ENCODE data around the gene MRPL24. TPM values are rescaled to one million over a fixed set of nuclear protein-coding genes. Genes with fewer than 3 reads are reported as not detected.

Gene MRPL24
- total and polyA plus RNA-seq, 9 of the 15 experiments (the other 6 are each of a cell fraction or from before 2014, with no cell fraction given), result 74.3 to 267 (median 113) TPM

DNA sequence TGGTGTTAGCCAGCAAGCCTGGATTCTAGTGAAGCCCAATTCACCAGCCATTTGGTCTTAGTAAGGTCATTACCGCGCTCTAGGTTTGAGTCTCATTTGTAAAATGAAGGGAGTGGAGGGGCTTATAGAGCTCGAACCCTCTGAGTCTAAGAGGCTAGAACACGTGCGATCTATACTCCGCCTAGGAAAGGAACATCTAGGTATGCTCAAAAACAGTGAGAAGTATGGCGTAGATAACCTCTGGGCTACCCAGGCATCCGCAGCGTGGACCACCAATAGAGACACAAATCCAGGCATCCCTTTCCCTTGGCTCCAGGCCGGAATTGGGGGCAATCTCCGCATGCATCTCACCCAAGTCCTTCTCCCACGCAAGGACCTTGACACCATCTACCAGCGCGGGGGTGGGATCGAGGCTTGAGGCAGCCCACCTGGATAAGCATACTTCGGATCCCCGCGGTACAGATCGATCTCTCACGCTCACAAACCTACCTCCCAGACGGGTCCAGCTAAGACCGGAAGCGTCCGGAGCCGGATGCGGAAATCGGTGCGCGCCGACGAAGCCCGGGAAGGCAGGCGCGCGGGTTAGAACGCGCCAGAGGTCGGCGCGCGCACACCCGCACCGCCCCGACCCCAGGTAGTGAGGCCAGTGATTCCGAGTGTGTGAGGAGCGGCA lies 12.8 kb downstream of the MRPL24 start, which contains the start of gene METTL25B (continued):
- TF ChIP-seq, protein P1, sequence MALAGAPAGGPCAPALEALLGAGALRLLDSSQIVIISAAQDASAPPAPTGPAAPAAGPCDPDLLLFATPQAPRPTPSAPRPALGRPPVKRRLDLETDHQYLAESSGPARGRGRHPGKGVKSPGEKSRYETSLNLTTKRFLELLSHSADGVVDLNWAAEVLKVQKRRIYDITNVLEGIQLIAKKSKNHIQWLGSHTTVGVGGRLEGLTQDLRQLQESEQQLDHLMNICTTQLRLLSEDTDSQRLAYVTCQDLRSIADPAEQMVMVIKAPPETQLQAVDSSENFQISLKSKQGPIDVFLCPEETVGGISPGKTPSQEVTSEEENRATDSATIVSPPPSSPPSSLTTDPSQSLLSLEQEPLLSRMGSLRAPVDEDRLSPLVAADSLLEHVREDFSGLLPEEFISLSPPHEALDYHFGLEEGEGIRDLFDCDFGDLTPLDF (CRISPR knock-in tag; IDR thresholded peaks at IDR 0.05), result no peak
- TF ChIP-seq KLF10 (CRISPR knock-in tag; IDR thresholded peaks at IDR 0.05), result no peak
- TF ChIP-seq SETDB1 (IDR thresholded peaks at IDR 0.05; ENCODE audit: low read length), result no peak
- no peak for TF ChIP-seq CREBBP (IDR thresholded peaks at IDR 0.05; ENCODE audit: low read depth, low read length)
- no peak for TF ChIP-seq SMAD2 (IDR thresholded peaks at IDR 0.05; ENCODE audit: low read depth, low read length)
- TF ChIP-seq, protein P2, sequence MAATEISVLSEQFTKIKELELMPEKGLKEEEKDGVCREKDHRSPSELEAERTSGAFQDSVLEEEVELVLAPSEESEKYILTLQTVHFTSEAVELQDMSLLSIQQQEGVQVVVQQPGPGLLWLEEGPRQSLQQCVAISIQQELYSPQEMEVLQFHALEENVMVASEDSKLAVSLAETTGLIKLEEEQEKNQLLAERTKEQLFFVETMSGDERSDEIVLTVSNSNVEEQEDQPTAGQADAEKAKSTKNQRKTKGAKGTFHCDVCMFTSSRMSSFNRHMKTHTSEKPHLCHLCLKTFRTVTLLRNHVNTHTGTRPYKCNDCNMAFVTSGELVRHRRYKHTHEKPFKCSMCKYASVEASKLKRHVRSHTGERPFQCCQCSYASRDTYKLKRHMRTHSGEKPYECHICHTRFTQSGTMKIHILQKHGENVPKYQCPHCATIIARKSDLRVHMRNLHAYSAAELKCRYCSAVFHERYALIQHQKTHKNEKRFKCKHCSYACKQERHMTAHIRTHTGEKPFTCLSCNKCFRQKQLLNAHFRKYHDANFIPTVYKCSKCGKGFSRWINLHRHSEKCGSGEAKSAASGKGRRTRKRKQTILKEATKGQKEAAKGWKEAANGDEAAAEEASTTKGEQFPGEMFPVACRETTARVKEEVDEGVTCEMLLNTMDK (IDR thresholded peaks at IDR 0.05; ENCODE audit: borderline replicate concordance, insufficient read depth, low read depth, low read length, poor library complexity, severe bottlenecking), result no peak
- no peak for TF ChIP-seq TCFL5 (CRISPR knock-in tag; conservative IDR thresholded peaks at IDR 0.05)
- TF ChIP-seq SMARCA5 (IDR thresholded peaks at IDR 0.05), result no peak
- TF ChIP-seq ZNF311 (CRISPR knock-in tag; IDR thresholded peaks at IDR 0.05), result no peak
- no peak for TF ChIP-seq ZNF717 (CRISPR knock-in tag; IDR thresholded peaks at IDR 0.05)
- TF ChIP-seq, protein P3, sequence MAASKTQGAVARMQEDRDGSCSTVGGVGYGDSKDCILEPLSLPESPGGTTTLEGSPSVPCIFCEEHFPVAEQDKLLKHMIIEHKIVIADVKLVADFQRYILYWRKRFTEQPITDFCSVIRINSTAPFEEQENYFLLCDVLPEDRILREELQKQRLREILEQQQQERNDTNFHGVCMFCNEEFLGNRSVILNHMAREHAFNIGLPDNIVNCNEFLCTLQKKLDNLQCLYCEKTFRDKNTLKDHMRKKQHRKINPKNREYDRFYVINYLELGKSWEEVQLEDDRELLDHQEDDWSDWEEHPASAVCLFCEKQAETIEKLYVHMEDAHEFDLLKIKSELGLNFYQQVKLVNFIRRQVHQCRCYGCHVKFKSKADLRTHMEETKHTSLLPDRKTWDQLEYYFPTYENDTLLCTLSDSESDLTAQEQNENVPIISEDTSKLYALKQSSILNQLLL (CRISPR knock-in tag; IDR thresholded peaks at IDR 0.05; ENCODE audit: borderline replicate concordance), result no peak
- no peak for TF ChIP-seq ZNF316 (IDR thresholded peaks at IDR 0.05)
- TF ChIP-seq ETV6 (IDR thresholded peaks at IDR 0.05; ENCODE audit: borderline replicate concordance in 1 of 2, low read depth in 2 of 2, low read length in 1 of 2), result peak in 1 of 2 experiments; percentile 49; a peak in 2 of 4 replicates
- no peak for TF ChIP-seq ETV6 (CRISPR knock-in tag; IDR thresholded peaks at IDR 0.05; ENCODE audit: borderline replicate concordance)
- no peak for TF ChIP-seq PCBP2 (IDR thresholded peaks at IDR 0.05; ENCODE audit: low read depth, low read length, poor library complexity, severe bottlenecking)
- TF ChIP-seq RUNX1 (IDR thresholded peaks at IDR 0.05; ENCODE audit: low read depth), result no peak
- TF ChIP-seq TCF3 (CRISPR knock-in tag; IDR thresholded peaks at IDR 0.05), result no peak
- no peak for TF ChIP-seq NUFIP1 (IDR thresholded peaks at IDR 0.05; ENCODE audit: partially characterized antibody)
- TF ChIP-seq, protein P4, sequence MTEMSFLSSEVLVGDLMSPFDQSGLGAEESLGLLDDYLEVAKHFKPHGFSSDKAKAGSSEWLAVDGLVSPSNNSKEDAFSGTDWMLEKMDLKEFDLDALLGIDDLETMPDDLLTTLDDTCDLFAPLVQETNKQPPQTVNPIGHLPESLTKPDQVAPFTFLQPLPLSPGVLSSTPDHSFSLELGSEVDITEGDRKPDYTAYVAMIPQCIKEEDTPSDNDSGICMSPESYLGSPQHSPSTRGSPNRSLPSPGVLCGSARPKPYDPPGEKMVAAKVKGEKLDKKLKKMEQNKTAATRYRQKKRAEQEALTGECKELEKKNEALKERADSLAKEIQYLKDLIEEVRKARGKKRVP (CRISPR knock-in tag; IDR thresholded peaks at IDR 0.05), result no peak
- no peak for TF ChIP-seq RHOXF2B (CRISPR knock-in tag; conservative IDR thresholded peaks at IDR 0.05)
- no peak for TF ChIP-seq CAMTA2 (CRISPR knock-in tag; conservative IDR thresholded peaks at IDR 0.05)
- no peak for TF ChIP-seq DIDO1 (tag; IDR thresholded peaks at IDR 0.05; ENCODE audit: low read depth)
- no peak for TF ChIP-seq SLC30A9 (CRISPR knock-in tag; IDR thresholded peaks at IDR 0.05)
- no peak for TF ChIP-seq ZKSCAN8 (CRISPR knock-in tag; IDR thresholded peaks at IDR 0.05)
- TF ChIP-seq KDM5B (IDR thresholded peaks at IDR 0.05; ENCODE audit: insufficient replicate concordance, low read depth, low read length), result peak; percentile 67
